Activated naive CD8-positive, alpha-beta T cell treated with anti-CD3 and anti-CD28 coated beads for 36 hours (primary cell): ENCODE results near the gene ANKFN1. TPM values are rescaled to one million over a fixed set of nuclear protein-coding genes. Genes with fewer than 3 reads are reported as not detected.

Experiments used
- DNase-seq: peaks from one replicate; pipeline ENCODE4 v3.0.0; 2021
- H3K27ac Mint-ChIP-seq: one replicate; pipeline ENCODE4 v1.8.0; 2022; ENCODE audit warnings: mild to moderate bottlenecking, moderate library complexity, mixed read lengths
- H3K27me3 Mint-ChIP-seq: one replicate; pipeline ENCODE4 v1.8.0; 2022; ENCODE audit warnings: mild to moderate bottlenecking, mixed read lengths
- H3K36me3 Mint-ChIP-seq: one replicate; pipeline ENCODE4 v1.8.0; 2021; ENCODE audit warnings: mild to moderate bottlenecking, mixed read lengths
- H3K4me1 Mint-ChIP-seq: one replicate; pipeline ENCODE4 v1.8.0; 2021; ENCODE audit warnings: mixed read lengths
- H3K4me3 Mint-ChIP-seq: one replicate; pipeline ENCODE4 v1.8.0; 2022; ENCODE audit warnings: mild to moderate bottlenecking, moderate library complexity, mixed read lengths
- H3K9me3 Mint-ChIP-seq: one replicate; pipeline ENCODE4 v1.8.0; 2022; ENCODE audit warnings: mixed read lengths
- total RNA-seq, 2 experiments: library from RNA; stranded (reverse); gene quantifications; one replicate each; pipeline ENCODE4 v1.2.3, GENCODE V29; 2021

ANKFN1 gene
- total RNA-seq, 2 experiments from 2014 or later: not detected

DNA sequence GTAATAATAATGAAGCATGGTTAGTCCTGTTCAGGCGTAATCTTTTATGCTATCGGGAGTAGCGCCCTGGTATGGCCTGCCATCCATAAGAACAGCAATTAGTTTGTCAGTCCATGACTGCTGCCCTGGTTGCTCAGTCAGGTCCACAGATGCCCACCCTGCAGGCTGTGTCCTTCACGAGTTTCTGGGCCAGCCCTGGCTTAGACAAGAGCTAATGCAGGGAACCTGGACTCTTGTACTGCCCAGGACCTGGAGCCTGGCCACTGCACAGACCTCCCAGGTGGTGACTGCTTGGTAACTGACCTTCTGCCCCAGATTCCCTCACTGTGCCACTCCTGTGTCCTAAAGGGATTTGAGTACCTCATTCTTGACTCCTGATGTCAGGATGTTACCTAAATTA is 279.2 kb downstream of the ANKFN1 start:
- H3K9me3 Mint-ChIP-seq: no peaks in the 10 kb centered on the region
- H3K4me3 Mint-ChIP-seq: no peak overlapping the region
- no peak overlapping the region for H3K27ac Mint-ChIP-seq
- no peaks in the 10 kb centered on the region for H3K4me1 Mint-ChIP-seq
- no peaks in the 10 kb centered on the region for H3K36me3 Mint-ChIP-seq
- H3K27me3 Mint-ChIP-seq: peaks cover 29% of the 10 kb centered on the region
- no peak for DNase-seq

DNA sequence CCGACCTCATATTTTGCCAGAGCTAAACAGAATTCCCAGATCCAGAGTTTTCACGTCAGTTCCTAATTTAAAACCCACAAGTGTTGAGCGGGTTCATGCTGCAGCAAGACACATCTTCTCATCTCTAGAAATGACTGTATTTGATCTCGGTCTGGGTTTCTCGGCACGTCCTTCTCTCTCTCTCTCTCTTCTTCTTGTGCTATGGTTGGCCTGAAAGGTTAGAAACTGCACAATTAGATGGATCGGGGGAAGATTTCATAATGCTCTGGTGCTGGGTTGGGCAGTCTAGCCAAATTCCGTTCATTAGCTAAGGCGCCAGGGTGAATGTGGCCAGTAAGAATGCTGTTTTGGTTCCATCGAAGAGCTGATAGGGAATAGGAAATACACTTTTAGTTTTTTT is 281.3 kb downstream of the ANKFN1 start:
- Mint-ChIP-seq H3K27me3 (peaks cover 38% of the 10 kb centered on the region), H3K9me3 (no peaks in the 10 kb centered on the region), H3K27ac (no peak overlapping the region), H3K36me3 (no peaks in the 10 kb centered on the region), H3K4me1 (no peaks in the 10 kb centered on the region), H3K4me3 (no peak overlapping the region)
- no peak for DNase-seq

DNA sequence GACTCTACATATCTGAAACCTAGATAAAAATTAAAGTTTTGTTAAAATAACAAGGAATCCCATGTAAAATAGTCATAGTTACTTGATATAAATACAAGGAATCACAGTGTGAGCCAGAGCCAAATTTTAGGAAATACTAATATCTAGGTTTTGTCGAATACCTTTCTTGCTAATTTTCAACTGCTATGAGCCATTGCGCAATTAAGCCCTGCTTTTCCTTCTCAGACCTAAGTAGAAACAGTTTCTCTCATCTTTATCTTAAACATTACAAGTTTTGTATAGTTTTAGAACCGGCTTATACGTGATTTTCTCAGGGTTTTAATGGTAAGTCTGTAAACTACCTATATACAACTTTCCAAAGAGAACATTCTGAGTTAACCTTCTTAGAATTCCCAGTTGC is 282.9 kb downstream of the ANKFN1 start:
- Mint-ChIP-seq H3K36me3 (no peaks in the 10 kb centered on the region), H3K9me3 (no peaks in the 10 kb centered on the region), H3K4me3 (no peak overlapping the region), H3K4me1 (no peaks in the 10 kb centered on the region), H3K27me3 (peaks cover 43% of the 10 kb centered on the region), H3K27ac (no peak overlapping the region)
- DNase-seq: no peak

- H3K9me3 Mint-ChIP-seq: no peaks in the 10 kb centered on the region
- no peak overlapping the region for H3K4me3 Mint-ChIP-seq
- H3K27ac Mint-ChIP-seq: no peak overlapping the region
- no peak for DNase-seq
- peaks cover 22% of the 10 kb centered on the region for H3K27me3 Mint-ChIP-seq
- H3K4me1 Mint-ChIP-seq: peaks cover 4% of the 10 kb centered on the region
- no peaks in the 10 kb centered on the region for H3K36me3 Mint-ChIP-seq
Observed at GRCh38 chr17:56440419-56440818, 287.1 kb downstream of the ANKFN1 start.

DNA sequence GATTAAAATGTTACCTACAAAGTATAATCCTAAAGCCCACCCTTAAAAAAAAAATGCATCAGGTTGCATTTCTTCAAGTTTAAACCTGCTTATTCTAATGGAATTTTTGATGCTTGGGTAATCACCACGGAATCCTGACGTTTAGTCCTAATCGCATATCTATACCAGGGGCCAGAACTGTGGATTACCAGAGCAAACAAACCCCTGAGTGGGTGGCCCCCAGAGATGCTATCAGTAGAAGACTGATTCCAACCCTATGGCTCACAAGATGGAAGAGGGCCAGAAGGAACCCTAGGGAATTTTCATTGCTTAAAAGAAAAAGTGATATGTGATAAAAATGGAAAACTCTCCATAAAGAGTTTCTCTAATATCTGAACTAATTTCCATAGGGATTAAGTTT is 288.0 kb downstream of the ANKFN1 start:
- H3K27ac Mint-ChIP-seq: no peak overlapping the region
- no peaks in the 10 kb centered on the region for H3K9me3 Mint-ChIP-seq

GRCh38 chr17:56445692-56446411 is 292.6 kb downstream of the ANKFN1 start:
- no peak for DNase-seq
- Mint-ChIP-seq H3K27me3 (peaks cover 4% of the 10 kb centered on the region), H3K4me1 (peaks cover 4% of the 10 kb centered on the region), H3K36me3 (no peaks in the 10 kb centered on the region), H3K9me3 (no peaks in the 10 kb centered on the region), H3K27ac (no peak overlapping the region), H3K4me3 (no peak overlapping the region)

More for the DNA sequence above, 288.0 kb downstream of the ANKFN1 start:
- H3K4me3 Mint-ChIP-seq: no peak overlapping the region
- DNase-seq: no peak
- H3K27me3 Mint-ChIP-seq: peaks cover 20% of the 10 kb centered on the region
- H3K36me3 Mint-ChIP-seq: no peaks in the 10 kb centered on the region
- peaks cover 4% of the 10 kb centered on the region for H3K4me1 Mint-ChIP-seq

GRCh38 chr17:56447171-56447570 is 293.9 kb downstream of the ANKFN1 start:
- DNase-seq: no peak
- H3K27ac Mint-ChIP-seq: no peak overlapping the region
- no peaks in the 10 kb centered on the region for H3K9me3 Mint-ChIP-seq
- H3K36me3 Mint-ChIP-seq: no peaks in the 10 kb centered on the region
- peaks cover 5% of the 10 kb centered on the region for H3K27me3 Mint-ChIP-seq
- peaks cover 4% of the 10 kb centered on the region for H3K4me1 Mint-ChIP-seq
- no peak overlapping the region for H3K4me3 Mint-ChIP-seq

- H3K27me3 Mint-ChIP-seq: peaks cover 11% of the 10 kb centered on the region
- H3K36me3 Mint-ChIP-seq: no peaks in the 10 kb centered on the region
- no peak overlapping the region for H3K4me3 Mint-ChIP-seq
- no peak overlapping the region for H3K27ac Mint-ChIP-seq
- H3K4me1 Mint-ChIP-seq: peaks cover 4% of the 10 kb centered on the region
- no peaks in the 10 kb centered on the region for H3K9me3 Mint-ChIP-seq
- no peak for DNase-seq
Observed at GRCh38 chr17:56448371-56448770, 295.1 kb downstream of the ANKFN1 start.

- no peak for DNase-seq
- Mint-ChIP-seq H3K27me3 (peaks cover 18% of the 10 kb centered on the region), H3K36me3 (no peaks in the 10 kb centered on the region), H3K9me3 (no peaks in the 10 kb centered on the region), H3K4me1 (peaks cover 4% of the 10 kb centered on the region), H3K4me3 (no peak overlapping the region), H3K27ac (no peak overlapping the region)
Observed at GRCh38 chr17:56449176-56449575, 295.9 kb downstream of the ANKFN1 start.

DNA sequence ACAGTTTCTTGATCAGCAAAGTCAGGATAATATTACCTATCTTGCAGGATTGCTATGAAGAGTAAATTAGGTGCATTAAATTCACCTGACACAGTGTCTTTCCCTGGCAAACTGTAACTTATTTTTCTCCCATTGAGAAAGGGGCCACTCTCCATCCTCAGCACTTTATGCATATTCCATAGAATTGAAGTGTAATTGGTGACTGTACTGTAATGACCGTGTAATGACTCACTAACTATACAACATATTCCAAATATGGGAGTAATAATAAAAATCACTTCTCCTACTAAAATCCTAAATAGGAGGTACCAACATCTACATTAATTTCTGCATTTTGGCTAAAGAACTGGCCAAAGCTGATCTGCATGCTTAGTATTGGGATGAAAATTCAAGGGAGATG is 298.4 kb downstream of the ANKFN1 start:
- no peak overlapping the region for H3K27ac Mint-ChIP-seq
- H3K4me1 Mint-ChIP-seq: no peaks in the 10 kb centered on the region
- no peaks in the 10 kb centered on the region for H3K36me3 Mint-ChIP-seq

GRCh38 chr17:56452461-56452860 is 299.2 kb downstream of the ANKFN1 start:
- no peaks in the 10 kb centered on the region for H3K9me3 Mint-ChIP-seq
- DNase-seq: no peak
- H3K36me3 Mint-ChIP-seq: no peaks in the 10 kb centered on the region
- H3K4me1 Mint-ChIP-seq: no peaks in the 10 kb centered on the region
- no peak overlapping the region for H3K27ac Mint-ChIP-seq
- H3K27me3 Mint-ChIP-seq: peaks cover 33% of the 10 kb centered on the region
- no peak overlapping the region for H3K4me3 Mint-ChIP-seq

More for the DNA sequence above, 298.4 kb downstream of the ANKFN1 start:
- DNase-seq: no peak
- Mint-ChIP-seq H3K4me3 (no peak overlapping the region), H3K9me3 (no peaks in the 10 kb centered on the region), H3K27me3 (peaks cover 30% of the 10 kb centered on the region)

- no peaks in the 10 kb centered on the region for H3K4me1 Mint-ChIP-seq
- H3K4me3 Mint-ChIP-seq: no peak overlapping the region
- H3K27ac Mint-ChIP-seq: no peak overlapping the region
- no peaks in the 10 kb centered on the region for H3K36me3 Mint-ChIP-seq
- no peaks in the 10 kb centered on the region for H3K9me3 Mint-ChIP-seq
- H3K27me3 Mint-ChIP-seq: peaks cover 46% of the 10 kb centered on the region
- DNase-seq: no peak
Observed at GRCh38 chr17:56457501-56457900, 304.2 kb downstream of the ANKFN1 start.

DNA sequence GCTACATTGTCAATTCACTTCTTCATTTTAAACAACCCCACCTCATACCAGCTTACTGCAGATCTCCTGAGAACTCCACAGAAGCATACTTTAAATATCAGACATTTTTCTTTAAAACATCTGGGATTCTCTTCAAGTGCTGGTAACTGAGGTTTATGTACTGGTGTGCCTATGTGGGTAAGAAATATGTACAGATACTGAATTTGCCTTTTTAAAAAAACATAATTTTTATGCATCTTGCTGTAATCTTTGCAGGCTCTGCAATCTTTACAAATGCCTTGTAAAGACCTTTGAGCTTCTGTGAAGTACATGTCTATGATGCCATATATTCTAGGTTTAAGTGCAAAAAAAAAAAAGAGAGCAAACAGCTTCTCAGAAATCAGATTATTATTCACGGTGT is 312.6 kb downstream of the ANKFN1 start:
- Mint-ChIP-seq H3K27me3 (peaks cover 4% of the 10 kb centered on the region), H3K36me3 (no peaks in the 10 kb centered on the region), H3K9me3 (no peaks in the 10 kb centered on the region), H3K4me1 (no peaks in the 10 kb centered on the region), H3K27ac (no peak overlapping the region), H3K4me3 (no peak overlapping the region)
- no peak for DNase-seq

GRCh38 chr17:56468840-56469239 is 315.6 kb downstream of the ANKFN1 start:
- Mint-ChIP-seq H3K27me3 (no peaks in the 10 kb centered on the region), H3K27ac (no peak overlapping the region), H3K9me3 (no peaks in the 10 kb centered on the region), H3K36me3 (no peaks in the 10 kb centered on the region), H3K4me3 (no peak overlapping the region), H3K4me1 (no peaks in the 10 kb centered on the region)
- no peak for DNase-seq

- no peak for DNase-seq
- Mint-ChIP-seq H3K27me3 (no peaks in the 10 kb centered on the region), H3K4me3 (no peak overlapping the region), H3K36me3 (no peaks in the 10 kb centered on the region), H3K27ac (no peak overlapping the region), H3K9me3 (peaks cover 2% of the 10 kb centered on the region), H3K4me1 (peaks cover 5% of the 10 kb centered on the region)
Observed at GRCh38 chr17:56471696-56472095, 318.4 kb downstream of the ANKFN1 start.

DNA sequence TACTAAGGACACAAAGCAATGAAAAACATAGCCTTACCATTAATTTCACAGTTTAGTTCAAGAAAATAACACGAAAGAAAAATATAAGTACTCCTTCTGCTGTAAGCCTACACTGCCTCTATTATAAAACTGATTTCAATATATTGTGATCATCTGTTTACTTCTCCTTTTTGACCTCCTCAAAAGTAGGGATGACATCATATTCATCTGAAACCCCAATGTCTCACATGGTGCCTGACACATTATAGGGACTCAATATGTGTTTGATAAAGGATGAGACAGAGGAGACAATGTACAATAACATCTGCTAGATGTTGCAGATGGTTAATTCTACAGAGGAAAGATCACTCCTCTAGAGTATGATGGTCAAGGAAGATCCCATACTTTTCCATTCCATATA is 321.8 kb downstream of the ANKFN1 start:
- Mint-ChIP-seq H3K27me3 (peaks cover 5% of the 10 kb centered on the region), H3K9me3 (peaks cover 2% of the 10 kb centered on the region), H3K36me3 (no peaks in the 10 kb centered on the region), H3K27ac (no peak overlapping the region), H3K4me1 (peaks cover 5% of the 10 kb centered on the region), H3K4me3 (no peak overlapping the region)
- DNase-seq: no peak
